H1 (cell line): ENCODE data around the gene ODAPH. TPM values are rescaled to one million over a fixed set of nuclear protein-coding genes. Genes with fewer than 3 reads are reported as not detected.

Source experiments
- CTCF ChIA-PET: fragments of 300-600 bp; sonication (Branson Sonifier 250); formaldehyde crosslinking; loops from one replicate; lab custom pipeline; 2021; ENCODE audit not compliant: partially characterized antibody; lab: Charles Lee
- POLR2A ChIA-PET: fragments of 300-600 bp; sonication (Branson Sonifier 250); formaldehyde crosslinking; loops from one replicate; lab custom pipeline; 2021; ENCODE audit warnings: inconsistent platforms; ENCODE audit not compliant: partially characterized antibody; lab: Charles Lee
- DNase-seq, 2 experiments: peaks; one replicate each; pipeline versions ENCODE4 v3.0.0 to v3.0.0-alpha.2; 2010 to 2022; ENCODE audit warnings: low spot score in 2 of 2, low read depth in 1 of 2, mixed read lengths in 1 of 2
- FAIRE-seq: peaks from 2 replicates; lab custom pipeline; 2011; peaks lifted over from hg19 to GRCh38; lab: Jason Lieb, UNC
- H2AFZ ChIP-seq: 2 replicates; pipeline ENCODE4 v1.8.1; 2012; ENCODE audit warnings: low read length, inconsistent platforms
- H2AK5ac ChIP-seq: 2 replicates; pipeline ENCODE4 v1.6.1; 2013; ENCODE audit warnings: low read depth, low read length
- H2BK120ac ChIP-seq: replicated peaks from 2 replicates; pipeline ENCODE3; 2013; ENCODE audit warnings: low read depth, low read length, inconsistent platforms
- H2BK12ac ChIP-seq: 2 replicates; pipeline ENCODE4 v1.6.1; 2013; ENCODE audit warnings: low read depth, low read length
- H2BK15ac ChIP-seq: 2 replicates; pipeline ENCODE4 v1.6.1; 2013; ENCODE audit warnings: low read length
- H2BK20ac ChIP-seq: 2 replicates; pipeline ENCODE4 v1.6.1; 2013; ENCODE audit warnings: low read length
- H2BK5ac ChIP-seq: 2 replicates; pipeline ENCODE4 v1.6.1; 2013; ENCODE audit warnings: low read depth, low read length
- H3K14ac ChIP-seq: 2 replicates; pipeline ENCODE4 v1.6.1; 2013; ENCODE audit warnings: inconsistent platforms; ENCODE audit not compliant: insufficient read length
- H3K18ac ChIP-seq: 2 replicates; pipeline ENCODE4 v1.6.1; 2013; ENCODE audit warnings: low read length; ENCODE audit errors: extremely low read depth
- H3K23ac ChIP-seq: 2 replicates; pipeline ENCODE4 v1.6.1; 2013; ENCODE audit warnings: inconsistent platforms; ENCODE audit not compliant: insufficient read length
- H3K23me2 ChIP-seq: 2 replicates; pipeline ENCODE4 v1.6.1; 2013; ENCODE audit warnings: low read depth, low read length
- H3K27ac ChIP-seq: 2 replicates; pipeline ENCODE4 v1.6.1; 2011; ENCODE audit warnings: low read depth, low read length, inconsistent platforms
- H3K27me3 ChIP-seq, 4 experiments: replicated peaks in 1 of 4; 1 replicate in 1 of 4; 2 replicates in 3 of 4; pipeline versions ENCODE4 v1.6.1 to v1.8.1; 2011 to 2013; ENCODE audit warnings: low read length in 3 of 4, mild to moderate bottlenecking in 3 of 4, inconsistent platforms in 2 of 4, mixed read lengths in 2 of 4, moderate library complexity in 1 of 4; ENCODE audit not compliant: control insufficient read depth in 3 of 4, insufficient read depth in 3 of 4; ENCODE audit errors: extremely low read depth in 1 of 4
- H3K36me3 ChIP-seq, 4 experiments: 2 replicates each; pipeline versions ENCODE4 v1.6.1 to v1.8.1; 2011 to 2013; ENCODE audit warnings: mild to moderate bottlenecking in 4 of 4, low read length in 3 of 4, moderate library complexity in 2 of 4, control low read depth in 1 of 4, inconsistent platforms in 1 of 4; ENCODE audit not compliant: insufficient read depth in 4 of 4, control insufficient read depth in 2 of 4
- H3K4ac ChIP-seq: replicated peaks from 2 replicates; pipeline ENCODE3; 2013; ENCODE audit warnings: low read length, low read depth, mixed read lengths, inconsistent platforms; ENCODE audit not compliant: insufficient read length
- H3K4me1 ChIP-seq, 4 experiments: replicated peaks in 1 of 4; 1 replicate in 1 of 4; 2 replicates in 3 of 4; pipeline versions ENCODE4 v1.6.1 to v1.8.1; 2011 to 2013; ENCODE audit warnings: low read length in 3 of 4, inconsistent platforms in 2 of 4, mixed read lengths in 1 of 4; ENCODE audit not compliant: insufficient read depth in 4 of 4, control insufficient read depth in 3 of 4
- H3K4me2 ChIP-seq, 2 experiments: 2 replicates each; pipeline versions ENCODE4 v1.6.1 to v1.8.1; 2011 to 2013; ENCODE audit warnings: low read depth in 2 of 2, low read length in 2 of 2, control low read depth in 1 of 2, inconsistent platforms in 1 of 2, mild to moderate bottlenecking in 1 of 2; ENCODE audit not compliant: insufficient read depth in 1 of 2
- H3K4me3 ChIP-seq, 4 experiments: fragments of 200-600, 300-600 bp in 1 of 4; sonication (generic), shearing (Covaris generic), sonication (Bioruptor Twin) in 1 of 4; 2 replicates each; pipeline versions ENCODE4 v1.5.1 to v1.8.1; 2011 to 2016; ENCODE audit warnings: low read length in 4 of 4, low read depth in 3 of 4, control low read depth in 2 of 4, inconsistent platforms in 2 of 4, mild to moderate bottlenecking in 2 of 4, mixed read lengths in 1 of 4, moderate library complexity in 1 of 4; ENCODE audit not compliant: insufficient read depth in 2 of 4; ENCODE audit errors: extremely low read depth in 1 of 4
- H3K56ac ChIP-seq: replicated peaks from 2 replicates; pipeline ENCODE3; 2013; ENCODE audit warnings: low read depth, mild to moderate bottlenecking, mixed read lengths, low read length, inconsistent platforms; ENCODE audit not compliant: insufficient read length
- H3K79me1 ChIP-seq: 2 replicates; pipeline ENCODE4 v1.6.1; 2013; ENCODE audit warnings: low read depth, low read length, control low read depth
- H3K79me2 ChIP-seq, 2 experiments: 2 replicates each; pipeline versions ENCODE4 v1.6.1 to v1.8.1; 2012 to 2013; ENCODE audit warnings: low read length in 2 of 2, mild to moderate bottlenecking in 2 of 2, inconsistent platforms in 1 of 2; ENCODE audit not compliant: insufficient read depth in 2 of 2, control insufficient read depth in 1 of 2
- H3K9ac ChIP-seq, 4 experiments: replicated peaks in 1 of 4; 1 replicate in 1 of 4; 2 replicates in 3 of 4; pipeline versions ENCODE4 v1.6.1 to v1.8.1; 2011 to 2013; ENCODE audit warnings: low read depth in 3 of 4, low read length in 3 of 4, control low read depth in 2 of 4, mild to moderate bottlenecking in 2 of 4, moderate library complexity in 2 of 4, inconsistent platforms in 1 of 4; ENCODE audit errors: extremely low read depth in 1 of 4
- H3K9me3 ChIP-seq, 2 experiments: 2 replicates each; pipeline versions ENCODE4 v1.6.1 to v1.8.1; 2012 to 2013; ENCODE audit warnings: mild to moderate bottlenecking in 2 of 2, moderate library complexity in 2 of 2, control low read depth in 1 of 2, inconsistent platforms in 1 of 2, low read depth in 1 of 2, low read length in 1 of 2, mixed read lengths in 1 of 2; ENCODE audit not compliant: insufficient read depth in 2 of 2
- H4K20me1 ChIP-seq, 2 experiments: replicated peaks in 1 of 2; 2 replicates each; pipeline versions ENCODE3 to v1.8.1; 2011 to 2013; ENCODE audit warnings: inconsistent platforms in 2 of 2, low read length in 2 of 2, mild to moderate bottlenecking in 1 of 2; ENCODE audit not compliant: insufficient read depth in 2 of 2, control insufficient read depth in 1 of 2
- H4K5ac ChIP-seq: 2 replicates; pipeline ENCODE4 v1.6.1; 2013; ENCODE audit warnings: low read length, low read depth, mixed read lengths, inconsistent platforms; ENCODE audit not compliant: insufficient read length
- H4K8ac ChIP-seq: 2 replicates; pipeline ENCODE4 v1.8.0; 2013; ENCODE audit warnings: mild to moderate bottlenecking, moderate library complexity, low read length, inconsistent platforms; ENCODE audit not compliant: insufficient read depth; ENCODE audit errors: extremely low read depth
- H4K91ac ChIP-seq: replicated peaks from 2 replicates; pipeline ENCODE3; 2013; ENCODE audit warnings: low read length, mixed read lengths, inconsistent platforms; ENCODE audit not compliant: insufficient read length
- ATF3 ChIP-seq: IDR thresholded peaks from 2 replicates; pipeline ENCODE4 v1.6.1; 2011; ENCODE audit warnings: low read depth, mild to moderate bottlenecking, low read length; ENCODE audit not compliant: insufficient read depth
- BACH1 ChIP-seq: IDR thresholded peaks from 2 replicates; pipeline ENCODE4 v1.6.1; 2012; ENCODE audit warnings: low read length, improper control_type of control experiment
- EZH2 ChIP-seq: fragments of 200-600 bp; sonication (generic); IDR thresholded peaks from 2 replicates; pipeline ENCODE4 v1.7.1; 2012; ENCODE audit warnings: low read depth, mild to moderate bottlenecking, moderate library complexity, low read length, inconsistent platforms; ENCODE audit not compliant: severe bottlenecking
- MAX ChIP-seq: IDR thresholded peaks from 2 replicates; pipeline ENCODE4 v1.6.1; 2012; ENCODE audit warnings: inconsistent platforms
- PHF8 ChIP-seq: fragments of 200-600 bp; sonication (generic); conservative IDR thresholded peaks from 2 replicates; pipeline ENCODE4 v1.7.1; 2012; ENCODE audit warnings: low read depth, mild to moderate bottlenecking, inconsistent platforms, low read length, moderate library complexity
- RAD21 ChIP-seq, 2 experiments: IDR thresholded peaks in 1 of 2; conservative IDR thresholded peaks in 1 of 2; 2 replicates each; pipeline ENCODE4 v1.6.1; 2011; ENCODE audit warnings: low read depth in 2 of 2, low read length in 2 of 2, improper control_type of control experiment in 1 of 2, inconsistent platforms in 1 of 2, mild to moderate bottlenecking in 1 of 2, moderate library complexity in 1 of 2
- SIN3A ChIP-seq, 2 experiments: IDR thresholded peaks in 1 of 2; conservative IDR thresholded peaks in 1 of 2; 2 replicates each; pipeline ENCODE4 v1.6.1; 2011 to 2012; ENCODE audit warnings: low read length in 2 of 2, improper control_type of control experiment in 1 of 2, low read depth in 1 of 2, mild to moderate bottlenecking in 1 of 2
- SRF ChIP-seq: IDR thresholded peaks from 2 replicates; pipeline ENCODE4 v1.6.1; 2011; ENCODE audit warnings: mild to moderate bottlenecking, low read depth, low read length, moderate library complexity
- USF2 ChIP-seq: IDR thresholded peaks from 2 replicates; pipeline ENCODE4 v1.6.1; 2011; ENCODE audit warnings: low read length, improper control_type of control experiment
- WGBS, 2 experiments: shearing (Covaris generic) in 1 of 2; methylation state at CpG; one replicate each; pipeline versions ENCODE4 v1.1.6 to v1.1.7; 2013 to 2015; ENCODE audit warnings: low lambda C conversion rate in 2 of 2, mixed read lengths in 2 of 2, inconsistent platforms in 1 of 2, low coverage in 1 of 2, missing lambda C conversion rate in 1 of 2; ENCODE audit not compliant: insufficient replicate concordance in 2 of 2, insufficient coverage in 1 of 2, insufficient read length in 1 of 2; ENCODE audit errors: extremely low coverage in 1 of 2, missing lambda C conversion rate in 1 of 2; 5-methylcytosine and 5-hydroxymethylcytosine counted together
- polyA plus RNA-seq, 7 experiments: library from polyadenylated mRNA; depleted of rRNA in 3 of 7; stranded (reverse) in 5 of 7; unstranded in 2 of 7; fragments of >200 nt in 5 of 7; fragments of 200-250 nt in 2 of 7; gene quantifications; 1 replicate in 5 of 7; 2 replicates in 1 of 7; 4 replicates in 1 of 7; pipeline versions ENCODE4 v1.2.1 to v1.2.3, GENCODE V29; 2011 to 2013; ENCODE audit warnings: missing spikeins in 2 of 7, mixed read lengths in 2 of 7
- total RNA-seq: library from RNA; stranded (reverse); fragmentation: NEBNext Ultra II Directional; extraction: Animal tissue kit (Norgen Biotek cat#: 25700); gene quantifications from 2 replicates; pipeline ENCODE4 v1.2.1, GENCODE V29; 2021

Gene ODAPH
- total and polyA plus RNA-seq, 2 of the 8 experiments (the other 6 are each of a cell fraction or from before 2014, with no cell fraction given): not detected

GRCh38 chr4:75547647-75548387 lies 8.0 kb upstream of the ODAPH start:
- DNase-seq: no peak
- no peaks in the 10 kb centered on the region for H3K9me3 ChIP-seq
- H2BK120ac ChIP-seq: no peak overlapping the region
- H3K9ac ChIP-seq: no peak overlapping the region
- H2BK12ac ChIP-seq: no peak overlapping the region
- 0 out of 7 replicates have a peak, but pooled peaks cover 0 to 2% (median 0%) of the 10 kb centered on the region in 4 experiments for H3K4me1 ChIP-seq
- H3K27ac ChIP-seq: no peak overlapping the region
- no peaks in the 10 kb centered on the region for H3K79me1 ChIP-seq
- H2BK20ac ChIP-seq: no peak overlapping the region
- no peaks in the 10 kb centered on the region for H3K23me2 ChIP-seq
- H4K5ac ChIP-seq: no peak overlapping the region
- no peaks in the 10 kb centered on the region for H3K79me2 ChIP-seq
- H2AK5ac ChIP-seq: no peak overlapping the region
- 84% methylated on average over 13 of the region's 15 CpGs; no CpG with 5 or more reads in 1 of the 2 experiments for WGBS, 2 experiments
- H3K14ac ChIP-seq: no peak overlapping the region
- no peak overlapping the region for H2BK15ac ChIP-seq
- FAIRE-seq: no peak
- ChIA-PET POLR2A (interaction anchor here (1.6 kb wide), 1 partner anchor 13 kb away, joined by 4 read pairs; no protein-coding TSS in a partner anchor), CTCF (interaction anchor here (0.6 to 3.3 kb wide), 5 partner anchors 9 to 479 kb away, joined by 3 to 11 read pairs (median 3); partner anchors contain the start of gene ODAPH)
- H3K36me3 ChIP-seq: no peaks in the 10 kb centered on the region
- H3K18ac ChIP-seq: no peak overlapping the region
- no peak overlapping the region for H2AFZ ChIP-seq
- H3K4me2 ChIP-seq: no peak overlapping the region
- H2BK5ac ChIP-seq: no peak overlapping the region
- no peak overlapping the region for H3K23ac ChIP-seq
- H4K8ac ChIP-seq: no peak overlapping the region
- H3K4ac ChIP-seq: no peak overlapping the region
- H3K4me3 ChIP-seq: no peak overlapping the region
- no peaks in the 10 kb centered on the region for H4K20me1 ChIP-seq
- no peak overlapping the region for H3K56ac ChIP-seq
- no peak overlapping the region for H4K91ac ChIP-seq
- no peaks in the 10 kb centered on the region for H3K27me3 ChIP-seq
- no peak for TF ChIP-seq PHF8
- no peak for TF ChIP-seq MAX
- TF ChIP-seq BACH1: no peak
- TF ChIP-seq RAD21 (IDR thresholded peaks at IDR 0.05 in 1 of 2, conservative IDR thresholded peaks at IDR 0.05 in 1 of 2; ENCODE audit: low read depth in 2 of 2, low read length in 2 of 2): no peak
- TF ChIP-seq USF2: no peak
- no peak for TF ChIP-seq SRF
- no peak for TF ChIP-seq ATF3
- no peak for TF ChIP-seq SIN3A (conservative IDR thresholded peaks at IDR 0.05 in 1 of 2, IDR thresholded peaks at IDR 0.05 in 1 of 2; ENCODE audit: low read depth in 1 of 2, low read length in 2 of 2)
- no peak for TF ChIP-seq EZH2
